ENCODE data around the gene NR3C2.
"Not testable (repeated sequence)": the region's sequence is repeated elsewhere in the genome, so short reads cannot be mapped to it uniquely, and the experiment has no call there.

NR3C2 gene

DNA sequence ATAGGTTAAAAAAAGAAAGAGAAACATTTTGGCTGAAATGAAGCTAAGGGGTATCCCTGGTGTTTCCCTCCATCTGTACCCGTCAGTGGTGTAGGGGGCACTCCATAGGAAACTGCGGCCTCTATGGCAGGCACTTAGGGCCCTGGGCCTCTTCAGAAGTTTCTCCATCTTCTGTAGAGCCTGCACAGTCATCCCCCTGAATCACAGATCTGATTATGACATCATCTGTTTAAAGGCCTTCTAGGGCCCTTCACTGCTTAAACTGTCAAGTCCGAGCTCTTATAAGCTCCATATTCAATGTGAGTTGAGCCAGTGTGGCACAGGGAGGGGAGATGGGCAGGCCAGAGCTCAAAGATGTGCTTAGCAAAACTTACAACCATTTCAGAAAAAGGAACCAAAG lies 241.3 kb downstream of the NR3C2 start:
- DNase-seq (ENCODE audit: low read depth in 2 of 2), result no peak
- TF ChIP-seq, protein P1, sequence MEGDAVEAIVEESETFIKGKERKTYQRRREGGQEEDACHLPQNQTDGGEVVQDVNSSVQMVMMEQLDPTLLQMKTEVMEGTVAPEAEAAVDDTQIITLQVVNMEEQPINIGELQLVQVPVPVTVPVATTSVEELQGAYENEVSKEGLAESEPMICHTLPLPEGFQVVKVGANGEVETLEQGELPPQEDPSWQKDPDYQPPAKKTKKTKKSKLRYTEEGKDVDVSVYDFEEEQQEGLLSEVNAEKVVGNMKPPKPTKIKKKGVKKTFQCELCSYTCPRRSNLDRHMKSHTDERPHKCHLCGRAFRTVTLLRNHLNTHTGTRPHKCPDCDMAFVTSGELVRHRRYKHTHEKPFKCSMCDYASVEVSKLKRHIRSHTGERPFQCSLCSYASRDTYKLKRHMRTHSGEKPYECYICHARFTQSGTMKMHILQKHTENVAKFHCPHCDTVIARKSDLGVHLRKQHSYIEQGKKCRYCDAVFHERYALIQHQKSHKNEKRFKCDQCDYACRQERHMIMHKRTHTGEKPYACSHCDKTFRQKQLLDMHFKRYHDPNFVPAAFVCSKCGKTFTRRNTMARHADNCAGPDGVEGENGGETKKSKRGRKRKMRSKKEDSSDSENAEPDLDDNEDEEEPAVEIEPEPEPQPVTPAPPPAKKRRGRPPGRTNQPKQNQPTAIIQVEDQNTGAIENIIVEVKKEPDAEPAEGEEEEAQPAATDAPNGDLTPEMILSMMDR (IDR thresholded peaks at IDR 0.05; ENCODE audit: low read depth, low read length), result no peak
- H3K4me3 ChIP-seq (replicated peaks in 1 of 2; ENCODE audit: low read depth in 2 of 2, low read length in 2 of 2), result no peak overlapping the region

DNA sequence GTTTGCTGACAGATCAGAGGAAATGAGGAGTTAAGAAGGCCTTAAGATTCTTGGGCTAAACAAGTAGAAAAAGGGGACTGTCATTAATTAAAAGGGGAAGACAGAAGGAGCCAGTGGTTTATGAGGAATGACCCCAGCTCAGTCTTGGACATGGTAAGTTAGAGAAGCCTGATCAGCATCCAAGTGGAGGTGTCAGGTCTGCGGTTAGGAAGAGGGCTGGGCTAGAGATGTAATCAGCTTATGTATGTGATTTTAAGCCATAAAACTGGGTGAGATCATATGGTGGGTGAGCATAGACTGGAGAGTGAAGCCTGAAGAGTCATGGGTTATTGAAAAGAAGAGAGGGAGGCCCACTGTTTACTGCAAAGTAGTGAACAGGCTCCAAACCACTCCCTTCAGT lies 246.1 kb downstream of the NR3C2 start:
- H3K4me3 ChIP-seq (replicated peaks in 1 of 2; ENCODE audit: low read depth in 2 of 2, low read length in 2 of 2), result no peak overlapping the region
- DNase-seq (ENCODE audit: low read depth in 2 of 2), result no peak
- TF ChIP-seq, protein P1 (IDR thresholded peaks at IDR 0.05; ENCODE audit: low read depth, low read length), result no peak

DNA sequence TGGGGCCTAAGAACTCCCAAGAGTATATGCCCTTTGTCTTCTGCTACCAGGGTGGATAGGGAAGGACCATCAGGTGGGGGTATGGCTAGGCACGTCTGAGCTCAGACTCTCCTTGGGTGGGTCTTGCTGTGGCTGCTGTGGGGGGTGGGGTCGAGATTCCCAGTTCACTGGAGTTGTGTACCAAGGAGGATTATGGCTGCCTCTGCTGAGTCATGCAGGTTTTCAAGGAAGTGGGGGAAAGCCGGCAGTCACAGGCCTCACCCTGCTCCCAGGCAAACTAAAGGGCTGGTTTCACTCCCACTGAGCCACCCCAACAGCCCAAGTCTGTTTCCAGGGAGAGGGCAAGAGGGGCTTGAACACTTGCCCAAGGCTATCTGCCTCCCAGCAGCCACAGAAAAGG lies 249.7 kb downstream of the NR3C2 start:
- H3K4me3 ChIP-seq (replicated peaks in 1 of 2; ENCODE audit: low read depth in 2 of 2, low read length in 2 of 2), result no peak overlapping the region
- TF ChIP-seq, protein P1 (IDR thresholded peaks at IDR 0.05; ENCODE audit: low read depth, low read length), result no peak
- no peak for DNase-seq (ENCODE audit: low read depth in 2 of 2)

DNA sequence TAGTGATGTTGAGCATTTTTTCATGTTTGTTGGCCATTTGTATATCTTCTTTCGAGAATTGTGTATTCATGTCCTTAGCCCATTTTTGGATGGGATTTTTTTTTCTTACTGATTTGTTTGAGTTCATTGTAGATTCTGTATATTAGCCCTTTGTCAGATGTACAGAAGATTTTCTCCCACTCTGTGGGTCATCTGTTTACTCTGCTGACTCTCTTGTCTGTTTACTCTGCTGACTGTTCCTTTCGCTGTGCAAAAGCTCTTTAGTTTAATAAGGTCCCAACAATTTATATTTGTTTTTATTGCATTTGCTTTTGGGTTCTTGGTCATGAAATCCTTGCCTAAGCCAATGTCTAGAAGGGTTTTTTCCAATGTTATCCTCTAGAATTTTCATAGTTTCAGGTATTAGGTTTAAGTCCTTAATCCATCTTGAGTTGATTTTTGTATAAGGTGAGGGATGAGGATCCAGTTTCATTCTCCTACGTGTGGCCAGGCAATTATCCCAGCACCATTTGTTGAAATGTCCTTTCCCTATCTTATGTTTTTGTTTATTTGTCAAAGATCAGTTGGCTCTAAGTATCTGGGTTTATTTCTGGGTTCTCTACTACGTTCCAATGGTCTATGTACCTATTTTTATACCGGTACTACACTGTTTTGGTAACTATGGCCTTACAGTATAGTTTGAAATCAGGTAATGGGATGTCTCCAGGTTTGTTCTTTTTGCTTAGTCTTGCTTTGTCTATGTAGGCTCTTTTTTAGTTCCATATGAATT lies 254.6 kb downstream of the NR3C2 start:
- not testable (repeated sequence) for H3K4me3 ChIP-seq (replicated peaks in 1 of 2; ENCODE audit: low read depth in 2 of 2, low read length in 2 of 2); DNase-seq (ENCODE audit: low read depth in 2 of 2)

DNA sequence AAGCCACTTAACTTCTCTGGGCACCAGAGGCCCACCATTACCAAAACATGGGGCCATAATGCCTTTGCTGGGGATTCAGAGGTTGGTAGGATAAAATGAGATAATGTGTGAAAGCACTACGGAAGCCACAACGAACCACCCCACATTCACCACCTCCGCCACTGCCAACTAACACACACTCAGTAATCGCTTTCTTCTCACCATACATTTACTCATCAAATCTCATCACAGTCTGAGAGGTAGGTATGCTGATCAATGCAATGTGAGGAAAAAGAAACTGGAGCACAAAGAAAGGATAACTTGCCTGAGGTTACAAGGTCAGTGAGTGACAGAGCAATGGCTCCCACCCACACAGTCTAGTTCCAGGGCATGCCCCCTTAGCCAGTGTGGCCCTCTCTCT lies 257.3 kb downstream of the NR3C2 start:
- TF ChIP-seq, protein P1 (IDR thresholded peaks at IDR 0.05; ENCODE audit: low read depth, low read length), result no peak
- no peak overlapping the region for H3K4me3 ChIP-seq (replicated peaks in 1 of 2; ENCODE audit: low read depth in 2 of 2, low read length in 2 of 2)
- DNase-seq (ENCODE audit: low read depth in 2 of 2), result no peak

DNA sequence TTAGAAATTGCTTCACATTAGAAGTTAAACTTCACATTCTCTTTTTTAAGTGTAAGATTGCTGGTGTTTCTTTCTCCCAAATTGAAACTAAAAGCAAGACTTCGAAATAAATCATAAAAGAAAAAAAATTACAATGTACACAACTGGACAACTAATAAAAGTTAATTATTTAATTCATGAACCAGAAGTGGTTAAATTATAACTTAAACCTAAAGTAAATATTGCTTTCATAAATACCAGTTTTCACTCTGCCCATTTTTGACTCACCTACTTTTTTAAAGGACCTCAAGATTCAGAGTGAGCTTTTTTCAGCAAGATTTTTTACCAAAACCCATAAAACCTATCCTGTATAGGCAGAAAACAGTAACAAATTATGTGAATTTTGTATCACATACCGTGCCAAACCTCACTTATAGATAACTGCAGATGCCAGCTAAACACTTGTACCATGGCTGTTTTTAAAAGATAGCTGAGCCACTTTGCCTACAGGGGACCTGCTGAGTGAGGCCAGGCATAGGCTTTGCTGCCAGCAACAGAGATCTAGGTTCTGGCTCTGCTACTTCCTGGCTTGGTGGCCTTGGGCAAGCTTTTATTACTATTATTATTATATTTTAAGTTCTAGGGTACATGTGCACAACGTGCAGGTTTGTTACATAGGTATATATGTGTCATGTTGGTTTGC lies 259.8 kb downstream of the NR3C2 start:
- TF ChIP-seq, protein P1 (IDR thresholded peaks at IDR 0.05; ENCODE audit: low read depth, low read length), result no peak

DNA sequence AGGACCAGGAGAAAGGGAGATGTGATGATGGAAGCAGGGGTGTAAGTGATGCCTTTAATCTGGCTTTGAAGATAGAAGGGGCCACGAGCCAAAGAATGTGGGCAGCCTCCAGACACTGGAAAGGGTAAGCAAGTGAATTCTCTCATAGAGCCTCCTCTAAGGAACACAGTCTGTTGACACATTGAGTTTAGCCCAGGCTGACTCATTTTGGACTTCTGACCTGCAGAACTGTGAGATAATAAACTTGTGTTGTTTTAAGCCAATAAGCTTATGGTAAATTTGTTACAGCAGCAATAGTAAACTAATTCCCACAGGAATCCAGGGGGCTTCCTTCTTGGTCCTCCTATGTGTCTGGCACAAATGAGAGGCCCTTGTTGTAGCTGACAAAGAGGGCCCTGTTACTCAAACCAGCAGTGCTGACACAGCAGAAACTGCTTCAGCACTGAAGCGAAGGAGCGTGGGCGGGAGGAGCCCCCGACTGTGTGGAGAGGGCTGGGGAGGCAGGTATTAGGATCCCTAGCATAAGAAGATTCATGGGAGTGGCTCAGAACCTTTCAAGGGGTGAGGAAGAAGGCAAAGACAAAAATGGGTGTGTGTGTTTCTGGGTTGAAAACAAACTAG lies 268.7 kb downstream of the NR3C2 start:
- no peak overlapping the region for H3K4me3 ChIP-seq (replicated peaks in 1 of 2; ENCODE audit: low read depth in 2 of 2, low read length in 2 of 2)
- TF ChIP-seq, protein P1 (IDR thresholded peaks at IDR 0.05; ENCODE audit: low read depth, low read length), result no peak
- DNase-seq (ENCODE audit: low read depth in 2 of 2), result peak; percentile 4 to 41

More for the DNA sequence above, 259.8 kb downstream of the NR3C2 start:
- DNase-seq (ENCODE audit: low read depth in 2 of 2), result no peak
- H3K4me3 ChIP-seq (replicated peaks in 1 of 2; ENCODE audit: low read depth in 2 of 2, low read length in 2 of 2), result no peak overlapping the region
